ENCODE data around the gene EEF1G.

DNA sequence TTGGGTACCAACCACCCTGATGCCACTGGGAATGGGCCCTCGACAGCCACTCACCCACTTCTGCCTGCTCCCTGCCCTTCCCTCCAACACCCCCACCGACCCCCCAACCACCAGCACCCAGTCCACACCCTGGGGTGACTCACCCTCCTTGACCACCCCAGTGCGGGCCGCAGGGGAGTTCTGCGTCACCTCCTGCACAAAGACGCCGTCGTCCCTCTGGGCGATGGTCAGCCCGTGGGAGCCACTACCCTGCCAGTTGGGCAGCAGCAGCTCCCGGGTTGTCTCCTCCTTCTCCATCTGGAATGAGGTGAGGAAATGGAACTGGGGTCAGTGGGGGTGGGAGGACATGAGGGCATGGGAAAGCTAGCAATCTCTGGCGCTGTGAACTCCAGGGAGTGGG lies 37.9 kb downstream of the EEF1G start:
- TF ChIP-seq, protein P1, sequence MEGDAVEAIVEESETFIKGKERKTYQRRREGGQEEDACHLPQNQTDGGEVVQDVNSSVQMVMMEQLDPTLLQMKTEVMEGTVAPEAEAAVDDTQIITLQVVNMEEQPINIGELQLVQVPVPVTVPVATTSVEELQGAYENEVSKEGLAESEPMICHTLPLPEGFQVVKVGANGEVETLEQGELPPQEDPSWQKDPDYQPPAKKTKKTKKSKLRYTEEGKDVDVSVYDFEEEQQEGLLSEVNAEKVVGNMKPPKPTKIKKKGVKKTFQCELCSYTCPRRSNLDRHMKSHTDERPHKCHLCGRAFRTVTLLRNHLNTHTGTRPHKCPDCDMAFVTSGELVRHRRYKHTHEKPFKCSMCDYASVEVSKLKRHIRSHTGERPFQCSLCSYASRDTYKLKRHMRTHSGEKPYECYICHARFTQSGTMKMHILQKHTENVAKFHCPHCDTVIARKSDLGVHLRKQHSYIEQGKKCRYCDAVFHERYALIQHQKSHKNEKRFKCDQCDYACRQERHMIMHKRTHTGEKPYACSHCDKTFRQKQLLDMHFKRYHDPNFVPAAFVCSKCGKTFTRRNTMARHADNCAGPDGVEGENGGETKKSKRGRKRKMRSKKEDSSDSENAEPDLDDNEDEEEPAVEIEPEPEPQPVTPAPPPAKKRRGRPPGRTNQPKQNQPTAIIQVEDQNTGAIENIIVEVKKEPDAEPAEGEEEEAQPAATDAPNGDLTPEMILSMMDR (IDR thresholded peaks at IDR 0.05): no peak
- no peak for TF ChIP-seq POLR2A (IDR thresholded peaks at IDR 0.05)

Measured in Peyer's patch (tissue), 4 donors.